ENCODE measurements around the gene CELF2. TPM values are rescaled to one million over a fixed set of nuclear protein-coding genes. Genes with fewer than 3 reads are reported as not detected.

CELF2 gene
- total and polyA plus RNA-seq, 2 of the 4 experiments (the other 2 are of a cell fraction), result 3.5 to 6.6 TPM

GRCh38 chr10:11170993-11171851, 153.6 kb downstream of the CELF2 start (continued):
- TF ChIP-seq CHD1 (IDR thresholded peaks at IDR 0.05; ENCODE audit: low read depth, low read length), result no peak

- ChIA-PET POLR2A (ENCODE audit: unreplicated experiment) (no interaction called here), CTCF (no interaction called here)
- Histone ChIP-seq H3K4me2 (ENCODE audit: low read depth, low read length) (no peak overlapping the region), H3K27me3 (ENCODE audit: control insufficient read depth, insufficient read depth, low read length) (no peaks in the 10 kb centered on the region), H4K5ac (ENCODE audit: low read depth, low read length) (no peak overlapping the region), H4K91ac (ENCODE audit: insufficient read depth, low read depth, low read length) (no peak overlapping the region), H2AFZ (replicated peaks; ENCODE audit: low read length, poor library complexity) (no peak overlapping the region), H3K4me3 (ENCODE audit: insufficient read depth, low read depth, low read length) (no peak overlapping the region), H3K9me1 (ENCODE audit: insufficient read depth, low read length) (no peaks in the 10 kb centered on the region), H2AK5ac (ENCODE audit: low read depth, low read length) (no peak overlapping the region), H2BK15ac (ENCODE audit: low read depth, low read length) (no peak overlapping the region), H3K4ac (ENCODE audit: low read depth, low read length) (no peak overlapping the region), H3K18ac (ENCODE audit: low read depth, low read length) (no peak overlapping the region), H3K9ac (ENCODE audit: low read depth, low read length) (no peak overlapping the region), H3K36me3 (ENCODE audit: control insufficient read depth, insufficient read depth, low read length) (no peaks in the 10 kb centered on the region), H3K79me1 (ENCODE audit: low read depth in 1 of 2, low read length in 2 of 2) (no peaks in the 10 kb centered on the region), H4K20me1 (ENCODE audit: insufficient read depth, low read length) (no peaks in the 10 kb centered on the region), H2BK120ac (ENCODE audit: low read depth, low read length) (no peak overlapping the region), H3K23ac (ENCODE audit: low read depth, low read length) (no peak overlapping the region), H4K8ac (ENCODE audit: low read depth in 2 of 2, low read length in 2 of 2) (no peak overlapping the region), H3K27ac (ENCODE audit: insufficient read depth, low read length) (no peak overlapping the region), H3K14ac (replicated peaks; ENCODE audit: low read depth, low read length) (no peak overlapping the region), H3K56ac (ENCODE audit: extremely low read depth, insufficient read depth, low read length) (no peak overlapping the region), H2AK9ac (replicated peaks; ENCODE audit: low read depth, low read length, poor library complexity) (no peak overlapping the region), H2BK20ac (ENCODE audit: low read depth, low read length) (no peak overlapping the region), H3K9me3 (ENCODE audit: control insufficient read depth, insufficient read depth, low read length) (no peaks in the 10 kb centered on the region), H3K4me1 (ENCODE audit: control insufficient read depth, insufficient read depth, low read length) (no peaks in the 10 kb centered on the region), H2BK5ac (ENCODE audit: low read depth, low read length, poor library complexity, severe bottlenecking) (no peak overlapping the region)
- BruUV-seq (replicated peaks), result no TSS peak
- ATAC-seq (ENCODE audit: low read depth), result no peak
- DNase-seq, result no peak
- intact Hi-C loops (cut with micrococcal nuclease), result no loop called here
- in situ Hi-C loops (cut with MboI; ENCODE audit: low sequenced_read_pairs), result no loop called here
- WGBS, 2 experiments (ENCODE audit: extremely low coverage in 2 of 2, insufficient read length in 1 of 2), result no CpG with 5 or more reads among the region's 5 CpGs
- dilution Hi-C loops (cut with HindIII; ENCODE audit: low sequenced_read_pairs, unreplicated experiment), result no loop called here
- no peak for TF ChIP-seq BHLHE40 (IDR thresholded peaks at IDR 0.05; ENCODE audit: low read depth, low read length)
- no peak for TF ChIP-seq MXI1 (IDR thresholded peaks at IDR 0.05; ENCODE audit: borderline replicate concordance, low read depth, low read length)
- no peak for TF ChIP-seq CEBPB (IDR thresholded peaks at IDR 0.05; ENCODE audit: low read depth, low read length)
- no peak for TF ChIP-seq CTCF (conservative IDR thresholded peaks at IDR 0.05; ENCODE audit: low read depth, low read length)
- no peak for TF ChIP-seq USF2 (IDR thresholded peaks at IDR 0.05; ENCODE audit: low read depth, low read length)
- no peak for TF ChIP-seq RCOR1 (IDR thresholded peaks at IDR 0.05; ENCODE audit: insufficient replicate concordance, low read length)
- TF ChIP-seq FOS (IDR thresholded peaks at IDR 0.05; ENCODE audit: low read depth, low read length), result no peak
- no peak for TF ChIP-seq MAFK (IDR thresholded peaks at IDR 0.05; ENCODE audit: low read depth, low read length)
- TF ChIP-seq ELK1 (IDR thresholded peaks at IDR 0.05; ENCODE audit: borderline replicate concordance, low read depth, low read length), result no peak
- TF ChIP-seq MAZ (IDR thresholded peaks at IDR 0.05; ENCODE audit: borderline replicate concordance, low read depth, low read length), result no peak
- TF ChIP-seq SMC3 (IDR thresholded peaks at IDR 0.05; ENCODE audit: low read depth, low read length), result no peak
- TF ChIP-seq RAD21 (IDR thresholded peaks at IDR 0.05; ENCODE audit: low read length), result no peak
Observed at GRCh38 chr10:11173042-11173441, 155.4 kb downstream of the CELF2 start.
